Esophagus squamous epithelium (tissue), 5 donors: ENCODE results near the gene CCNY. TPM values are rescaled to one million over a fixed set of nuclear protein-coding genes. Genes with fewer than 3 reads are reported as not detected.

Source experiments
- DNase-seq: peaks from one replicate; lab custom pipeline; 2025; lab: John Stamatoyannopoulos, UW
- H3K27ac ChIP-seq, 4 donors: fragments of 200-600 bp; sonication (generic); one replicate each; pipeline ENCODE4 v1.5.1; 2016 to 2019; ENCODE audit warnings: mild to moderate bottlenecking in 1 of 4
- H3K27me3 ChIP-seq, 4 donors: fragments of 200-600 bp; sonication (generic); 1 replicate in 3 of 4; 2 replicates in 1 of 4; pipeline versions ENCODE4 v1.5.1 to v1.6.0; 2017 to 2021; ENCODE audit warnings: antibody characterized with exemption in 1 of 4
- H3K36me3 ChIP-seq, 3 donors: fragments of 200-600 bp; sonication (generic); one replicate each; pipeline ENCODE4 v1.5.1; 2016 to 2019
- H3K4me1 ChIP-seq, 3 donors: fragments of 200-600 bp; sonication (generic); one replicate each; pipeline ENCODE4 v1.5.1; 2017 to 2019
- H3K4me3 ChIP-seq, 4 donors: fragments of 200-600 bp; sonication (generic); 1 replicate in 3 of 4; 2 replicates in 1 of 4; pipeline ENCODE4 v1.5.1; 2016 to 2019; ENCODE audit warnings: mild to moderate bottlenecking in 2 of 4, moderate library complexity in 1 of 4
- H3K9me3 ChIP-seq, 3 donors: fragments of 200-600 bp; sonication (generic); one replicate each; pipeline ENCODE4 v1.5.1; 2016 to 2019
- CTCF ChIP-seq, 6 experiments: fragments of 450-650 bp in 4 of 6; fragments of 200-600 bp in 2 of 6; sonication (generic) in 2 of 6; IDR thresholded peaks; one replicate each; pipeline ENCODE4 v1.5.1; 2016 to 2019; ENCODE audit warnings: antibody characterized with exemption in 6 of 6, mild to moderate bottlenecking in 4 of 6, moderate library complexity in 4 of 6
- POLR2A ChIP-seq, 4 donors: fragments of 450-650 bp; IDR thresholded peaks; one replicate each; pipeline ENCODE4 v1.6.1; 2017; ENCODE audit warnings: antibody characterized with exemption in 4 of 4, mild to moderate bottlenecking in 4 of 4, moderate library complexity in 3 of 4
- WGBS, 2 donors: methylation state at CpG; one replicate each; pipeline ENCODE4 v1.1.5; 2018; 5-methylcytosine and 5-hydroxymethylcytosine counted together
- intact Hi-C: fragments of 100-400 bp; cut with DNase I; formaldehyde crosslinking; loops from one replicate; pipeline ENCODE4 v1.15.0; 2022
- total RNA-seq, 4 donors: library from RNA; depleted of rRNA; stranded (reverse); fragments of >200 nt; gene quantifications; one replicate each; pipeline ENCODE4 v1.1.0, GENCODE V29; 2016
- donor health status: DM: yes; HTN: yes; CAD: no.

Gene CCNY
- total RNA-seq, 4 donors from 2014 or later = 24.1 to 41.5 (median 30.4) TPM

GRCh38 chr10:35326466-35327235 lies 9.7 kb upstream of the CCNY start:
- Histone ChIP-seq H3K4me1 (peaks cover 0 to 9% (median 0%) of the 10 kb centered on the region in 3 donors), H3K27me3 (no peaks in the 10 kb centered on the region), H3K36me3 (peaks cover 0 to 12% (median 0%) of the 10 kb centered on the region in 3 donors), H3K4me3 (no peak overlapping the region), H3K9me3 (no peaks in the 10 kb centered on the region), H3K27ac (no peak overlapping the region)
- WGBS, 2 donors = 81% methylated on average over 9 of the region's 9 CpGs
- intact Hi-C loops = no loop called here
- DNase-seq = no peak
- TF ChIP-seq CTCF (IDR thresholded peaks at IDR 0.05) (no peak), POLR2A (IDR thresholded peaks at IDR 0.05) (no peak)

- 79 to 91% methylated on average over 7 of the region's 7 CpGs for WGBS, 2 donors
- intact Hi-C loops = no loop called here
- H3K27me3 ChIP-seq = no peaks in the 10 kb centered on the region
These were observed 8.4 kb upstream of the CCNY start for GRCh38 chr10:35327790-35328403.

GRCh38 chr10:35328404-35329037 lies 7.8 kb upstream of the CCNY start:
- no peak overlapping the region for H3K27ac ChIP-seq
- no peak overlapping the region for H3K4me3 ChIP-seq
- H3K9me3 ChIP-seq = no peaks in the 10 kb centered on the region
- no peak for TF ChIP-seq POLR2A (IDR thresholded peaks at IDR 0.05)
- no peak for TF ChIP-seq CTCF (IDR thresholded peaks at IDR 0.05)
- intact Hi-C loops = no loop called here
- H3K4me1 ChIP-seq = peaks cover 0 to 27% (median 3%) of the 10 kb centered on the region in 3 donors
- no peaks in the 10 kb centered on the region for H3K36me3 ChIP-seq
- H3K27me3 ChIP-seq = no peaks in the 10 kb centered on the region
- 42 to 46% methylated on average over 2 of the region's 2 CpGs for WGBS, 2 donors
- DNase-seq = no peak

More at GRCh38 chr10:35327790-35328403, 8.4 kb upstream of the CCNY start:
- TF ChIP-seq CTCF (IDR thresholded peaks at IDR 0.05) (no peak), POLR2A (IDR thresholded peaks at IDR 0.05) (no peak)
- no peak overlapping the region for H3K27ac ChIP-seq
- H3K36me3 ChIP-seq = peaks cover 0 to 2% (median 0%) of the 10 kb centered on the region in 3 donors
- DNase-seq = no peak
- no peaks in the 10 kb centered on the region for H3K9me3 ChIP-seq
- peaks cover 0 to 21% (median 3%) of the 10 kb centered on the region in 3 donors for H3K4me1 ChIP-seq
- H3K4me3 ChIP-seq = no peak overlapping the region

- TF ChIP-seq POLR2A (IDR thresholded peaks at IDR 0.05) (no peak), CTCF (IDR thresholded peaks at IDR 0.05) (no peak)
- no peaks in the 10 kb centered on the region for H3K9me3 ChIP-seq
- H3K27ac ChIP-seq = no peak overlapping the region
These were observed 6.8 kb upstream of the CCNY start for GRCh38 chr10:35329520-35329919.

More at GRCh38 chr10:35329520-35329919, 6.8 kb upstream of the CCNY start:
- intact Hi-C loops = no loop called here
- no peak for DNase-seq
- no peak overlapping the region for H3K4me3 ChIP-seq
- no peaks in the 10 kb centered on the region for H3K27me3 ChIP-seq
- no peaks in the 10 kb centered on the region for H3K36me3 ChIP-seq
- WGBS, 2 donors = 70 to 71% methylated on average over 4 of the region's 4 CpGs
- peaks cover under 1 to 37% (median 9%) of the 10 kb centered on the region in 3 donors for H3K4me1 ChIP-seq
